Transverse colon (tissue), 3 donors: ENCODE data around the gene APPL1.

Experiments
- EP300 ChIP-seq: sonication (generic); formaldehyde crosslinking; IDR thresholded peaks from one replicate; pipeline ENCODE4 v1.6.1; 2017; ENCODE audit warnings: antibody characterized with exemption, low read depth
- POLR2A ChIP-seq: fragments of 450-650 bp; IDR thresholded peaks from one replicate; pipeline ENCODE4 v1.6.1; 2016; ENCODE audit warnings: antibody characterized with exemption, mild to moderate bottlenecking, moderate library complexity
- TF ChIP-seq, protein P1 (sequence below), 5 experiments: fragments of 200-600 bp in 3 of 5; fragments of 450-650 bp in 2 of 5; sonication (generic) in 3 of 5; IDR thresholded peaks; 1 replicate in 2 of 5; 2 replicates in 3 of 5; pipeline ENCODE4 v1.5.1; 2016 to 2017; ENCODE audit warnings: antibody characterized with exemption in 5 of 5, inconsistent platforms in 3 of 5, mild to moderate bottlenecking in 2 of 5, moderate library complexity in 1 of 5

DNA sequence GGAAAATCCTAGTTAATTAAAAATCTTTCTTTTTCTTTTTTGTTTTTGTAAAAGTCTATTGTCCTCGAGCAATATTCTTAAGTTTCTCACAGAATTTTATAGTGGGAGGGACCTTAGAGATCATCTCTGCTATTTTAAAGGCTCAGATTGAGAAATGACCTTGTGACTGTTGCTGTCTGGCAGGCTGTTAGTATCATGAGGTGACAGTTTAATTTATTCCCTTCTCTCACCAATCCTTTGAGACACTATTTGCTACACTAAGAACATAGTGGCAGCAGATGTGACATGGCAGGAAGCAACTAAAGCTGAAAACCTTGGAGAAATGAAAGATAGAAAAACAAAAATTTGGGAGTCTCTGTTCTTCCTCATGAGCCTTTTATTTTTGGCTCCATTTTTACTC is 24.9 kb downstream of the APPL1 start:
- TF ChIP-seq, protein P1, sequence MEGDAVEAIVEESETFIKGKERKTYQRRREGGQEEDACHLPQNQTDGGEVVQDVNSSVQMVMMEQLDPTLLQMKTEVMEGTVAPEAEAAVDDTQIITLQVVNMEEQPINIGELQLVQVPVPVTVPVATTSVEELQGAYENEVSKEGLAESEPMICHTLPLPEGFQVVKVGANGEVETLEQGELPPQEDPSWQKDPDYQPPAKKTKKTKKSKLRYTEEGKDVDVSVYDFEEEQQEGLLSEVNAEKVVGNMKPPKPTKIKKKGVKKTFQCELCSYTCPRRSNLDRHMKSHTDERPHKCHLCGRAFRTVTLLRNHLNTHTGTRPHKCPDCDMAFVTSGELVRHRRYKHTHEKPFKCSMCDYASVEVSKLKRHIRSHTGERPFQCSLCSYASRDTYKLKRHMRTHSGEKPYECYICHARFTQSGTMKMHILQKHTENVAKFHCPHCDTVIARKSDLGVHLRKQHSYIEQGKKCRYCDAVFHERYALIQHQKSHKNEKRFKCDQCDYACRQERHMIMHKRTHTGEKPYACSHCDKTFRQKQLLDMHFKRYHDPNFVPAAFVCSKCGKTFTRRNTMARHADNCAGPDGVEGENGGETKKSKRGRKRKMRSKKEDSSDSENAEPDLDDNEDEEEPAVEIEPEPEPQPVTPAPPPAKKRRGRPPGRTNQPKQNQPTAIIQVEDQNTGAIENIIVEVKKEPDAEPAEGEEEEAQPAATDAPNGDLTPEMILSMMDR (IDR thresholded peaks at IDR 0.05): no peak
- TF ChIP-seq POLR2A (no peak), EP300 (no peak)
